Measurements from ENCODE around the gene GTPBP10.

The GTPBP10 gene

DNA sequence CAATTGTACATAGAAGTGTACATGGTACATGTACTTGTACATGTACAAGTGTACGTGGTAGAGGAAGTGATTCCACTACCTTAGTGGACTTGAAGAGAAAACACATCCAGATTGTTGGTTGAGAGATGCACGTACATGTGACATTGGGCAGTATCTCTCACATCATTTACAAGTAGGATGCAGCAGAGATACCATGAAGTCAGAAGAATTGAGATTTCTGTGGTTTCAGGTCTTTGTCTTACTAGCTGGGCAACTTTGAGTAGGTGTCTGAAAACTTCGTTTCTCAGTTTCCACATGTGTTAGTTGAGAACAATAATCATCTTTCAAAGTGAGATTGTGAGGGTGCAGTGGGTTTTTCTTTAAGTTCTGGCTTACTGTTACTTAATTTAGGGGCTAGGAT, 78.2 kb downstream of the GTPBP10 start:
- Histone ChIP-seq H2AFZ (ENCODE audit: low read length) (no peak overlapping the region), H3K9ac (ENCODE audit: low read length) (no peak overlapping the region), H3K79me2 (ENCODE audit: low read length) (no peaks in the 10 kb centered on the region), H3K36me3 (replicated peaks; ENCODE audit: insufficient read depth, low read length) (no peaks in the 10 kb centered on the region), H3K27ac (ENCODE audit: low read length) (peak overlapping the region; percentile 12; the same call in 1 of the 2 replicates), H3F3A (ENCODE audit: insufficient read depth, low read length) (peaks cover 4% of the 10 kb centered on the region; the same call in 1 of the 2 replicates), H3K9me2 (replicated peaks; ENCODE audit: insufficient read depth, low read length) (no peaks in the 10 kb centered on the region), H4K20me1 (ENCODE audit: insufficient read depth, low read length) (no peaks in the 10 kb centered on the region), H3K4me2 (ENCODE audit: low read depth, low read length) (peak overlapping the region; percentile 14; the same call in 1 of the 2 replicates), H3K4me3 (ENCODE audit: low read length) (no peak overlapping the region), H3K9me3 (replicated peaks; ENCODE audit: insufficient read depth, low read length) (no peaks in the 10 kb centered on the region), H3K4me1 (ENCODE audit: low read length) (peaks cover 20% of the 10 kb centered on the region), H3K27me3 (replicated peaks; ENCODE audit: insufficient read depth, low read length) (no peaks in the 10 kb centered on the region)
- TF ChIP-seq, protein P1, sequence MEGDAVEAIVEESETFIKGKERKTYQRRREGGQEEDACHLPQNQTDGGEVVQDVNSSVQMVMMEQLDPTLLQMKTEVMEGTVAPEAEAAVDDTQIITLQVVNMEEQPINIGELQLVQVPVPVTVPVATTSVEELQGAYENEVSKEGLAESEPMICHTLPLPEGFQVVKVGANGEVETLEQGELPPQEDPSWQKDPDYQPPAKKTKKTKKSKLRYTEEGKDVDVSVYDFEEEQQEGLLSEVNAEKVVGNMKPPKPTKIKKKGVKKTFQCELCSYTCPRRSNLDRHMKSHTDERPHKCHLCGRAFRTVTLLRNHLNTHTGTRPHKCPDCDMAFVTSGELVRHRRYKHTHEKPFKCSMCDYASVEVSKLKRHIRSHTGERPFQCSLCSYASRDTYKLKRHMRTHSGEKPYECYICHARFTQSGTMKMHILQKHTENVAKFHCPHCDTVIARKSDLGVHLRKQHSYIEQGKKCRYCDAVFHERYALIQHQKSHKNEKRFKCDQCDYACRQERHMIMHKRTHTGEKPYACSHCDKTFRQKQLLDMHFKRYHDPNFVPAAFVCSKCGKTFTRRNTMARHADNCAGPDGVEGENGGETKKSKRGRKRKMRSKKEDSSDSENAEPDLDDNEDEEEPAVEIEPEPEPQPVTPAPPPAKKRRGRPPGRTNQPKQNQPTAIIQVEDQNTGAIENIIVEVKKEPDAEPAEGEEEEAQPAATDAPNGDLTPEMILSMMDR (IDR thresholded peaks at IDR 0.05; ENCODE audit: low read length): no peak
- TF ChIP-seq EZH2 (optimal IDR thresholded peaks at IDR 0.05; ENCODE audit: low read depth, low read length) (no peak), EZH2phosphoT487 (IDR thresholded peaks at IDR 0.05; ENCODE audit: low read length) (no peak)
- DNase-seq: peak; percentile 72

DNA sequence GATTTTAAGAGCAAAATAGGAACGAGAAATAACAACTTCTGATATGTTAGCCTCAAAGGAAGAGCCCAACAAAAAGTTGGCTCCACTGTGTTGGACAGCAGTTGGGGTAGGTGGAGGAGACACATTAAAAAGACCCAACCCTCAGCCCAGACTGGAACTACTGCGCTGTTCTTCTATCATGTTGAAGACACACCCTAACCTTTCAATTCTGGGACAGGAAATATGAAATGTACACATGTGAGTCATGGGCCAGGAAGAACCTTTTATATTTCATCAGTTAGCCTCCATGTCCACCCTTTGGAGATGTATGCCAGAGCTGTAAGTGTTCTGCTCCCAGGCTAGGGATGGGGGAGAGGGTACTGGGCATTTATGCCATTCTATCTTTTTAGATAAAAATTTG, 78.9 kb downstream of the GTPBP10 start:
- no peaks in the 10 kb centered on the region for H3K9me3 ChIP-seq (replicated peaks; ENCODE audit: insufficient read depth, low read length)
- H3K4me2 ChIP-seq (ENCODE audit: low read depth, low read length): peak overlapping the region; percentile 6; the same call in 1 of the 2 replicates
- DNase-seq: no peak
- peaks cover 4% of the 10 kb centered on the region; the same call in 1 of the 2 replicates for H3F3A ChIP-seq (ENCODE audit: insufficient read depth, low read length)
- H3K36me3 ChIP-seq (replicated peaks; ENCODE audit: insufficient read depth, low read length): no peaks in the 10 kb centered on the region
- H3K9me2 ChIP-seq (replicated peaks; ENCODE audit: insufficient read depth, low read length): no peaks in the 10 kb centered on the region
- no peak overlapping the region for H3K9ac ChIP-seq (ENCODE audit: low read length)
- H3K27ac ChIP-seq (ENCODE audit: low read length): no peak overlapping the region
- no peak overlapping the region for H3K4me3 ChIP-seq (ENCODE audit: low read length)
- peaks cover 20% of the 10 kb centered on the region for H3K4me1 ChIP-seq (ENCODE audit: low read length)
- H4K20me1 ChIP-seq (ENCODE audit: insufficient read depth, low read length): no peaks in the 10 kb centered on the region
- no peak overlapping the region for H2AFZ ChIP-seq (ENCODE audit: low read length)
- no peaks in the 10 kb centered on the region for H3K27me3 ChIP-seq (replicated peaks; ENCODE audit: insufficient read depth, low read length)
- TF ChIP-seq EZH2phosphoT487 (IDR thresholded peaks at IDR 0.05; ENCODE audit: low read length): no peak
- TF ChIP-seq, protein P1 (IDR thresholded peaks at IDR 0.05; ENCODE audit: low read length): no peak
- TF ChIP-seq EZH2 (optimal IDR thresholded peaks at IDR 0.05; ENCODE audit: low read depth, low read length): no peak
- H3K79me2 ChIP-seq (ENCODE audit: low read length): no peaks in the 10 kb centered on the region

DNA sequence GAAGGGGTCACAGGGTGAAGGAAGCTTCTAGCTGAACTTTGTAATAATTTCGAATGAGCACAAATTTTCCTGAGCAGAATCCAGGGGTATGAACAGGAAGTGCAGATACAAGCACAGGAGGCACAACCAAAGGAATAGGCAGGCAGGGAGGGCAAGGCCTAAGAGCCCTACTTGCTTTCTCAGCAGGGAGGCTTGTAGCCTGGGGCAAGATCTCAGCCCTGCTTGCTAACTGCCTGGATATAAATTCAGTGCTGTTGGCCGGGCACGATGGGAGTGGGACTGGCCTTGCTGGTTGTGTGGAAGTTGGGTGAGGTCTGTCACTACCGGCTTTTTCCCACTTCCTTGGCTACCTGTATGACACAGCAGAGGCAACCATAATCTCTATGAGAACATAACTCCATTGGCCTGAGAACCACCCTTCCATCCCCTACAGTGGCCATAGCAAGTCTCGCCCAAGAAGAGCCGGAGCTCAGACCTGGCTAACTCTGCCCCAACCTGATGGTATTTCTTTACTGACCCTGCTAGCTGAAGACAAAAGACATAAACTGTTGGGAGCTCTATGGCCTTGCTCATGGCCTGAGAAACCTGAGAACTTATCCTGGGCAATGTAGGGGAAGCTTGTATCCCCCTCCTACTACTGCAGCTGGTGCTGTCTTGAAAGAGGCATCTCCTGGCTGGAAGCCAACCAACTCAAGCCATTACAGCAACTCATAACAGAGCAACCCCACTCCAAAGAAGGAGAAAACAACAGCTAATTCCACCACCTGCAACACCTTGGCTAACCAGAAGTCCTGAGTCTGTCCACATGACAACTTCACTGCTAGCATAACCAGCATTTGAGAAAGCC, 84.3 kb downstream of the GTPBP10 start:
- no peak overlapping the region for H3K9ac ChIP-seq (ENCODE audit: low read length)
- H3K27ac ChIP-seq (ENCODE audit: low read length): no peak overlapping the region
- H3K4me2 ChIP-seq (ENCODE audit: low read depth, low read length): no peak overlapping the region
- no peak overlapping the region for H2AFZ ChIP-seq (ENCODE audit: low read length)
- H3K36me3 ChIP-seq (replicated peaks; ENCODE audit: insufficient read depth, low read length): no peaks in the 10 kb centered on the region
- H3K9me3 ChIP-seq (replicated peaks; ENCODE audit: insufficient read depth, low read length): no peaks in the 10 kb centered on the region
- H3K4me3 ChIP-seq (ENCODE audit: low read length): no peak overlapping the region
- peaks cover 3% of the 10 kb centered on the region; the same call in 1 of the 2 replicates for H3K4me1 ChIP-seq (ENCODE audit: low read length)
- no peak for DNase-seq
- H3K9me2 ChIP-seq (replicated peaks; ENCODE audit: insufficient read depth, low read length): no peaks in the 10 kb centered on the region
- H4K20me1 ChIP-seq (ENCODE audit: insufficient read depth, low read length): no peaks in the 10 kb centered on the region
- no peaks in the 10 kb centered on the region for H3K79me2 ChIP-seq (ENCODE audit: low read length)
- TF ChIP-seq EZH2 (optimal IDR thresholded peaks at IDR 0.05; ENCODE audit: low read depth, low read length) (no peak), EZH2phosphoT487 (IDR thresholded peaks at IDR 0.05; ENCODE audit: low read length) (no peak)
- TF ChIP-seq, protein P1 (IDR thresholded peaks at IDR 0.05; ENCODE audit: low read length): no peak
- no peaks in the 10 kb centered on the region for H3F3A ChIP-seq (ENCODE audit: insufficient read depth, low read length)
- H3K27me3 ChIP-seq (replicated peaks; ENCODE audit: insufficient read depth, low read length): no peaks in the 10 kb centered on the region
